ENCODE measurements around the gene SLC45A1.

DNA sequence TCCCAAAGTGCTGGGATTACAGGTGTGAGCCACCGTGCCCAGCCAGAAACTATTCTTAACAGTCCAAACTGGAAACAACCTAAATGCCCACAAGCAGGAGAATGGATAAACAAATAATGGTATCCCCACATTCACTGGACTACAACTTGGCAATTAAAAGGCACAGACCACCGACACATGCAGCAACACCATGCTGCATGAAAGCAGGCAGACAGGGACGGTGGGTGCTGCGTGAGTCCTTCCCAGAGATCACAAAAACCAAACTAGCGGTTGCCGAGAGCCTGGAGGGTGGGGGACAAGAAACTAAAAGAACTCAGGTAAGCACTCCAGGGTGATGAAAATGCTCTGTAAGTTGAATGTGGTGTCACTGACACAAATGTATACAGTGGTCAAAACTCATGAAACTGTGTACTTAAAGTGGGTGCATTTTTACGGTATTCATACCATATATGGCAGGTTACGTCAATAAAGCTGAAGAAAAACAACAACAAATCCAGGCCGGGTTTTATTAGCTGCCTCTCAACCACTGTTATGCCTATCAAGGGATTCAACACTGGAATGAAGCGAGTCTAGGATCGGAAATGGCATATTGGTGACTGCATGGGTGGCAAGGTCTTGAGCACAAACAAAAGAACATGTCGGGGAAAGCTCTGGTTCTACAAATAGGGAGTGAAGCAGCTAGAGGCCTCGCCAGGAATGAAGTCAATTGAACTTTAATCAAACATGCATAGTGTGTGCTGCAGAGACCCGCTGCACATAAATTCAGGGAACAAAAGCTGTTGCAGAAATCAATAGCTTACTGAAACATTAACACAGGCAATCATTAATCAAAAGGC, 52.4 kb downstream of the SLC45A1 start:
- TF ChIP-seq CTCF (IDR thresholded peaks at IDR 0.05) (no peak), EP300 (IDR thresholded peaks at IDR 0.05) (no peak), POLR2AphosphoS5 (IDR thresholded peaks at IDR 0.05) (no peak)

All from suprapubic skin (tissue), 4 donors.